NK-92 treated with Interleukin-12 subunit alpha and Interleukin-12 subunit beta, amount 100 ng/mL, for 24 hours (cell line): Measurements from ENCODE around the gene KRTAP5-4.
"Not testable (repeated sequence)": the region's sequence is repeated elsewhere in the genome, so short reads cannot be mapped to it uniquely, and the experiment has no call there.

Source experiments
- DNase-seq: peaks from one replicate; lab custom pipeline; 2025; lab: John Stamatoyannopoulos, UW

Gene KRTAP5-4

GRCh38 chr11:1637628-1638027, 15.7 kb upstream of the KRTAP5-4 start:
- no peak for DNase-seq

GRCh38 chr11:1636291-1636950, 14.5 kb upstream of the KRTAP5-4 start:
- DNase-seq = no peak

- no peak for DNase-seq
These were observed 11.9 kb upstream of the KRTAP5-4 start for GRCh38 chr11:1633864-1634263.

- no peak for DNase-seq
These were observed 10.2 kb upstream of the KRTAP5-4 start for GRCh38 chr11:1632053-1632714.

- DNase-seq = no peak
These were observed 9.2 kb upstream of the KRTAP5-4 start for GRCh38 chr11:1631066-1631568.

- DNase-seq = no peak
These were observed 8.3 kb upstream of the KRTAP5-4 start for GRCh38 chr11:1630271-1630670.

- no peak for DNase-seq
These were observed 7.6 kb upstream of the KRTAP5-4 start, which contains the start of gene KRTAP5-5 for GRCh38 chr11:1629326-1630185. Gene KRTAP5-5 (plus strand): TSS chr11:1629775. CDS start chr11:1629841, 66 bp downstream.

- DNase-seq = no peak
These were observed 6.8 kb upstream of the KRTAP5-4 start for GRCh38 chr11:1628506-1629325.

- DNase-seq = no peak
These were observed 3.6 kb upstream of the KRTAP5-4 start for GRCh38 chr11:1625541-1625940.

GRCh38 chr11:1624621-1625020, 2.7 kb upstream of the KRTAP5-4 start:
- DNase-seq = no peak

- no peak for DNase-seq
These were observed 1.8 kb upstream of the KRTAP5-4 start for GRCh38 chr11:1623716-1624115.

GRCh38 chr11:1619449-1619848, 2.5 kb downstream of the KRTAP5-4 start:
- DNase-seq = no peak

GRCh38 chr11:1618231-1618630, 3.7 kb downstream of the KRTAP5-4 start:
- DNase-seq = no peak

- no peak for DNase-seq
These were observed 13.6 kb downstream of the KRTAP5-4 start, which contains the start of gene KRTAP5-3 for GRCh38 chr11:1608363-1608762. Gene KRTAP5-3 (minus strand): TSS chr11:1608463. CDS start chr11:1608385, 78 bp downstream.

GRCh38 chr11:1607901-1608300, 14.0 kb downstream of the KRTAP5-4 start:
- DNase-seq = not testable (repeated sequence)

GRCh38 chr11:1607156-1607845, 14.6 kb downstream of the KRTAP5-4 start:
- not testable (repeated sequence) for DNase-seq

- not testable (repeated sequence) for DNase-seq
These were observed 16.0 kb downstream of the KRTAP5-4 start for GRCh38 chr11:1605923-1606322.

- DNase-seq = no peak
These were observed 17.2 kb downstream of the KRTAP5-4 start for GRCh38 chr11:1604711-1605110.

- no peak for DNase-seq
These were observed 17.8 kb downstream of the KRTAP5-4 start for GRCh38 chr11:1604181-1604580.

GRCh38 chr11:1603629-1604028, 18.3 kb downstream of the KRTAP5-4 start:
- no peak for DNase-seq

GRCh38 chr11:1601663-1602062, 20.3 kb downstream of the KRTAP5-4 start:
- DNase-seq = not testable (repeated sequence)
